ENCODE results near the gene TCEAL2.

Gene TCEAL2

DNA sequence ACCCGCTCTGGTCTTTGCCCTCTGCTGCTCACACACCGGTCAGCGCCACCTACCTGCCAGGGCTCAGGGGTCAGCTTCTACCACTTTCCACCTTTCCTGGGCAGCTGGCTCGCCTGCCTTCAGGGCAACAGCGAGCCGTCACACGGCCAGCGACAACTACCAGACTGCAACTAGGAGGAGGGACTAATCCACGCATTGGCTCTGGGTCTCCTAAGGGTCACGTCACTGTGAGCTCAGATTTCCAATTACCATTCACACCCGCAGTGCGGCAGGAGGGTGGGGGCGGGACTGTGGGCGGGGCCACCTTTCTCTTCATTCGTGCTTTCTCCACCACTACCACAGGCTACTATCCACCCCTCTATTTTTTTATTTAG is 30.3 kb downstream of the TCEAL2 start, which contains the start of gene BEX5:
Gene BEX5 (minus strand): TSS at position 172 of the 374 bp plus-strand sequence. CDS start 1,712 bp downstream, outside the sequence.
- no peak for TF ChIP-seq ZNF274 (IDR thresholded peaks at IDR 0.05; ENCODE audit: low read depth, low read length)
- peak within 1 kb of the TSS; percentile 20; the same call in 1 of the 2 replicates for H3K4me3 ChIP-seq (ENCODE audit: low read length)
